Adrenal gland (tissue), 12 donors: ENCODE measurements around the gene NBL1. TPM values are rescaled to one million over a fixed set of nuclear protein-coding genes. Genes with fewer than 3 reads are reported as not detected.

Source experiments
- DNase-seq, 7 donors: peaks; one replicate each; pipeline ENCODE4 v3.0.0-alpha.2; 2019 to 2020
- H3K27ac ChIP-seq, 5 donors: fragments of 200-600 bp; sonication (generic) in 4 of 5; 1 replicate in 3 of 5; 2 replicates in 2 of 5; pipeline versions ENCODE4 v1.5.1 to v1.8.0; 2016 to 2020; ENCODE audit warnings: mild to moderate bottlenecking in 1 of 5
- H3K27me3 ChIP-seq: fragments of 200-600 bp; 2 replicates; pipeline ENCODE4 v1.8.0; 2021
- H3K36me3 ChIP-seq, 2 donors: fragments of 200-600 bp; replicated peaks in 1 of 2; 1 replicate in 1 of 2; 2 replicates in 1 of 2; pipeline versions ENCODE4 v1.5.1 to v1.8.0; 2018 to 2022
- H3K4me1 ChIP-seq, 2 donors: fragments of 200-600 bp; replicated peaks in 1 of 2; 1 replicate in 1 of 2; 2 replicates in 1 of 2; pipeline versions ENCODE4 v1.5.1 to v1.8.0; 2018 to 2021
- H3K4me3 ChIP-seq, 4 donors: fragments of 200-600 bp; sonication (generic) in 3 of 4; one replicate each; pipeline ENCODE4 v1.5.1; 2016 to 2018
- H3K9me3 ChIP-seq, 3 donors: fragments of 200-600 bp; sonication (generic) in 1 of 3; replicated peaks in 1 of 3; 1 replicate in 2 of 3; 2 replicates in 1 of 3; pipeline versions ENCODE4 v1.5.1 to v1.8.0; 2016 to 2021
- CTCF ChIP-seq, 6 experiments: fragments of 450-650 bp in 4 of 6; fragments of 200-600 bp in 2 of 6; sonication (generic) in 1 of 6; IDR thresholded peaks; 1 replicate in 5 of 6; 2 replicates in 1 of 6; pipeline versions ENCODE4 v1.5.1 to v1.8.0; 2016 to 2021; ENCODE audit warnings: antibody characterized with exemption in 6 of 6, mild to moderate bottlenecking in 2 of 6, moderate library complexity in 1 of 6
- POLR2A ChIP-seq, 2 donors: fragments of 450-650 bp; IDR thresholded peaks; one replicate each; pipeline ENCODE4 v1.6.1; 2017; ENCODE audit warnings: antibody characterized with exemption in 2 of 2, mild to moderate bottlenecking in 2 of 2, moderate library complexity in 1 of 2
- WGBS, 4 donors: extraction: QIAGEN DNeasy Blood & Tissue Kit in 2 of 4; methylation state at CpG; one replicate each; pipeline versions ENCODE4 v1.1.5 to v1.1.7; 2013 to 2017; 5-methylcytosine and 5-hydroxymethylcytosine counted together
- intact Hi-C, 2 donors: fragments of 100-400 bp; cut with DNase I; formaldehyde crosslinking; loops; one replicate each; pipeline versions ENCODE4 v1.14.1 to v1.15.0; 2022 to 2023
- polyA plus RNA-seq, 3 donors: library from polyadenylated mRNA; stranded (reverse); fragments of 200-250 nt in 2 of 3; fragments of 350-450 nt in 1 of 3; fragmentation: Illumina TruSeq in 1 of 3; extraction: RNeasy Lipid Tissue Mini Kit (QIAGEN cat#74804) in 1 of 3; gene quantifications; one replicate each; pipeline ENCODE4 v1.2.3, GENCODE V29; 2013 to 2014
- total RNA-seq, 9 donors: library from RNA; depleted of rRNA in 4 of 9; stranded (reverse); fragments of >200 nt in 4 of 9; fragments of 120-200 nt in 1 of 9; fragmentation: NEBNext Ultra II Directional in 1 of 9; extraction: Animal tissue kit (Norgen Biotek cat#: 25700) in 1 of 9; gene quantifications; one replicate each; pipeline versions ENCODE4 v1.1.0 to v1.2.4, GENCODE V29; 2013 to 2023
- donor health status: healthy with polysubstance abuse.
- donor health status: Bipolar disorder and iron deficiency.
- donor health status: DM: yes; HTN: yes; CAD: no.
- donor health status: DM: no; HTN: no; CAD: no.
- donor health status: DM: no; HTN: no; CAD: no.
- donor health status: DM: yes; HTN: yes; CAD: no.

Gene NBL1
- total and polyA plus RNA-seq, 12 donors = 4.2 to 61.0 (median 26.0) TPM

GRCh38 chr1:19597496-19598309, 46.4 kb upstream of the NBL1 start:
- Histone ChIP-seq H3K4me3 (peak overlapping the region in 3 of 4 donors; percentile 80 to 99 (median 85)), H3K4me1 (peaks cover 6 to 41% of the 10 kb centered on the region in 2 donors), H3K36me3 (no peaks in the 10 kb centered on the region), H3K27me3 (no peaks in the 10 kb centered on the region), H3K9me3 (no peaks in the 10 kb centered on the region), H3K27ac (peak overlapping the region; percentile 17 to 96 (median 95))
- TF ChIP-seq CTCF (IDR thresholded peaks at IDR 0.05) = no peak
- intact Hi-C loops = no loop called here
- DNase-seq = peak in 3 of 7 donors; percentile 27 to 68 (median 40)
- WGBS, 4 donors = 16 to 20% (median 18%) methylated on average over 16 to 18 of the region's 18 CpGs

- H3K27me3 ChIP-seq = no peaks in the 10 kb centered on the region
- 90 to 94% (median 92%) methylated on average over 3 of the region's 3 CpGs for WGBS, 4 donors
- TF ChIP-seq CTCF (IDR thresholded peaks at IDR 0.05) (no peak), POLR2A (IDR thresholded peaks at IDR 0.05) (no peak)
- no peaks in the 10 kb centered on the region for H3K9me3 ChIP-seq
- intact Hi-C loops = no loop called here
- H3K27ac ChIP-seq = no peak overlapping the region
- H3K4me3 ChIP-seq = no peak overlapping the region
- no peaks in the 10 kb centered on the region for H3K36me3 ChIP-seq
- peak in 1 of 7 donors; percentile 31 for DNase-seq
- H3K4me1 ChIP-seq = peaks cover 6 to 41% of the 10 kb centered on the region in 2 donors
Observed at GRCh38 chr1:19599810-19600209, 44.3 kb upstream of the NBL1 start.

GRCh38 chr1:19602486-19602885, 41.6 kb upstream of the NBL1 start:
- H3K9me3 ChIP-seq = no peaks in the 10 kb centered on the region
- intact Hi-C loops = no loop called here
- H3K36me3 ChIP-seq = no peaks in the 10 kb centered on the region
- H3K27ac ChIP-seq = no peak overlapping the region
- no peaks in the 10 kb centered on the region for H3K27me3 ChIP-seq
- TF ChIP-seq POLR2A (IDR thresholded peaks at IDR 0.05) = no peak
- TF ChIP-seq CTCF (IDR thresholded peaks at IDR 0.05) = no peak
- WGBS, 4 donors = 82 to 91% (median 87%) methylated on average over 4 of the region's 4 CpGs
- no peak overlapping the region for H3K4me3 ChIP-seq
- H3K4me1 ChIP-seq = peaks cover 0 to 55% of the 10 kb centered on the region in 2 donors
- DNase-seq = no peak

GRCh38 chr1:19605967-19606366, 38.1 kb upstream of the NBL1 start:
- H3K36me3 ChIP-seq = no peaks in the 10 kb centered on the region
- H3K27ac ChIP-seq = no peak overlapping the region
- H3K27me3 ChIP-seq = no peaks in the 10 kb centered on the region
- peaks cover 4 to 46% of the 10 kb centered on the region in 2 donors for H3K4me1 ChIP-seq
- H3K4me3 ChIP-seq = no peak overlapping the region
- 46 to 55% (median 47%) methylated on average over 1 of the region's 1 CpG for WGBS, 4 donors
- DNase-seq = peak in 2 of 7 donors; percentile 24 to 38
- intact Hi-C loops = no loop called here
- H3K9me3 ChIP-seq = no peaks in the 10 kb centered on the region
- TF ChIP-seq CTCF (IDR thresholded peaks at IDR 0.05) = no peak
- TF ChIP-seq POLR2A (IDR thresholded peaks at IDR 0.05) = no peak
